ENCODE measurements around the gene RUSC2. TPM values are rescaled to one million over a fixed set of nuclear protein-coding genes. Genes with fewer than 3 reads are reported as not detected.

RUSC2 gene
- polyA plus RNA-seq, 2 of the 4 experiments (the other 2 are of a cell fraction), result 15.9 to 21.2 TPM

GRCh38 chr9:35500130-35500748 is 10.3 kb downstream of the RUSC2 start:
- Histone ChIP-seq H3K4me3 (no peak overlapping the region), H3K27ac (no peak overlapping the region), H3K4me2 (no peak overlapping the region), H3K4me1 (peaks cover 7% of the 10 kb centered on the region; the same call in 2 of the 3 replicates), H3K9me3 (peaks cover 32% of the 10 kb centered on the region)
- 73% methylated on average over 1 of the region's 1 CpG for WGBS (ENCODE audit: missing lambda C conversion rate)
- DNase-seq (ENCODE audit: low read depth in 1 of 2, low spot score in 1 of 2) (peak in 1 of 2 experiments; percentile 34), FAIRE-seq (no peak), ATAC-seq (no peak)
- ChIA-PET CTCF (interaction anchor here (0.6 to 1.9 kb wide), 5 partner anchors 11 to 104 kb away, joined by 3 to 8 read pairs (median 5); partner anchors contain the start of gene RUSC2), POLR2A (no interaction called here)
- TF ChIP-seq RARB (CRISPR knock-in tag; IDR thresholded peaks at IDR 0.05) (no peak), PBX3 (IDR thresholded peaks at IDR 0.05) (no peak), MAX (IDR thresholded peaks at IDR 0.05) (no peak), EHMT2 (IDR thresholded peaks at IDR 0.05; ENCODE audit: low read depth) (no peak), KDM5A (IDR thresholded peaks at IDR 0.05) (no peak), EHF (CRISPR knock-in tag; IDR thresholded peaks at IDR 0.05) (no peak), NFE2L2 (conservative IDR thresholded peaks at IDR 0.05; ENCODE audit: low read length) (no peak), HOXA7 (CRISPR knock-in tag; IDR thresholded peaks at IDR 0.05) (no peak), NR3C1 (IDR thresholded peaks at IDR 0.05) (no peak), RCOR1 (IDR thresholded peaks at IDR 0.05; ENCODE audit: low read depth, low read length) (no peak), E2F6 (IDR thresholded peaks at IDR 0.05; ENCODE audit: borderline replicate concordance, low read depth) (no peak), FOSB (CRISPR knock-in tag; IDR thresholded peaks at IDR 0.05) (no peak), ZNF302 (CRISPR knock-in tag; IDR thresholded peaks at IDR 0.05) (no peak), RFX5 (IDR thresholded peaks at IDR 0.05) (no peak), EP300 (IDR thresholded peaks at IDR 0.05) (no peak), MAZ (IDR thresholded peaks at IDR 0.05; ENCODE audit: borderline replicate concordance, low read depth, low read length) (no peak), RAD21 (conservative IDR thresholded peaks at IDR 0.05 in 1 of 2, IDR thresholded peaks at IDR 0.05 in 1 of 2) (no peak), CHD4 (IDR thresholded peaks at IDR 0.05; ENCODE audit: borderline replicate concordance) (no peak)

- CTCF ChIA-PET, result interaction anchor here (0.9 to 1.3 kb wide), 2 partner anchors 19 to 21 kb away, joined by 3 read pairs; no protein-coding TSS in a partner anchor
- ATAC-seq, result no peak
- peak overlapping the region in 1 of 2 experiments; percentile 42; a peak in 3 of 6 replicates for H3K27ac ChIP-seq
Observed at GRCh38 chr9:35501946-35502345, 12.0 kb downstream of the RUSC2 start.

More at GRCh38 chr9:35501946-35502345, 12.0 kb downstream of the RUSC2 start:
- POLR2A ChIA-PET, result no interaction called here
- FAIRE-seq, result no peak
- Histone ChIP-seq H3K4me1 (peaks cover 7% of the 10 kb centered on the region; the same call in 2 of the 3 replicates), H3K4me3 (no peak overlapping the region), H3K9me3 (peaks cover 35% of the 10 kb centered on the region), H3K4me2 (no peak overlapping the region)
- WGBS (ENCODE audit: missing lambda C conversion rate), result 72% methylated on average over 1 of the region's 1 CpG
- TF ChIP-seq HOXA7 (CRISPR knock-in tag; IDR thresholded peaks at IDR 0.05), result no peak
- TF ChIP-seq CTCF (IDR thresholded peaks at IDR 0.05), result no peak
- no peak for TF ChIP-seq NPAS2 (CRISPR knock-in tag; IDR thresholded peaks at IDR 0.05; ENCODE audit: borderline replicate concordance)
- no peak for TF ChIP-seq ZSCAN20 (CRISPR knock-in tag; IDR thresholded peaks at IDR 0.05)
- no peak for DNase-seq (ENCODE audit: low read depth in 1 of 2, low spot score in 1 of 2)
